Measurements from ENCODE around the gene PPP2R3C. TPM values are rescaled to one million over a fixed set of nuclear protein-coding genes. Genes with fewer than 3 reads are reported as not detected.

PPP2R3C gene
- total RNA-seq, 4 donors from 2014 or later = 10.0 to 14.2 (median 12.4) TPM

- WGBS = 91% methylated on average over 3 of the region's 3 CpGs
- no peaks in the 10 kb centered on the region for H3K27me3 ChIP-seq
- H3K36me3 ChIP-seq = no peaks in the 10 kb centered on the region
- no peak overlapping the region for H3K4me3 ChIP-seq
- DNase-seq (ENCODE audit: low spot score in 2 of 2) = no peak
- H3K9me3 ChIP-seq = no peaks in the 10 kb centered on the region
- H3K27ac ChIP-seq = no peak overlapping the region
- H3K4me1 ChIP-seq = no peaks in the 10 kb centered on the region
- TF ChIP-seq EP300 (IDR thresholded peaks at IDR 0.05) = no peak
- no peak for TF ChIP-seq CTCF (IDR thresholded peaks at IDR 0.05)
- TF ChIP-seq POLR2A (IDR thresholded peaks at IDR 0.05) = no peak
- no peak for TF ChIP-seq POLR2AphosphoS5 (IDR thresholded peaks at IDR 0.05)
These were observed 25.9 kb upstream of the PPP2R3C start for GRCh38 chr14:35147711-35148110.

DNA sequence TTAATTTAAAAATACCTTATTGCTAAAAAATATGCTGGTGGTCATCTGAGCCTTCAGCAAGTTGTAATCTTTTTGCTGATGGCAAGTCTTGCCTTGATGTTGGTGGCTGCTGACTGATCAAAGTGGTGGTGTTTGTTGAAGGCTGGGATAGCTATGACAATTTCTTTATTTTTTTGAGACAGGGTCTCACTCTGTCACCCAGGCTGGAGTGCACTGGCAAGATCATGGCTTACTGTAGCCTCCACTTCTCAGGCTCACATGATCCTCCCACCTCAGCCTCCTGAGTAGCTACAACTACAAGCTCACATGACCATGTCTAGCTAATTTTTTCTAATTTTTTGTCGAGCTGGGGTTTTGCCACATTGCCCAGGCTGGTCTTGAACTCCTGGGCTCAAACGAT is 25.4 kb upstream of the PPP2R3C start:
- no peaks in the 10 kb centered on the region for H3K9me3 ChIP-seq
- 93% methylated on average over 2 of the region's 2 CpGs for WGBS

GRCh38 chr14:35146711-35147149 is 24.9 kb upstream of the PPP2R3C start:
- WGBS = 90% methylated on average over 5 of the region's 5 CpGs
- no peaks in the 10 kb centered on the region for H3K27me3 ChIP-seq
- no peak for TF ChIP-seq CTCF (IDR thresholded peaks at IDR 0.05)

More for the DNA sequence above, 25.4 kb upstream of the PPP2R3C start:
- DNase-seq (ENCODE audit: low spot score in 2 of 2) = no peak
- Histone ChIP-seq H3K27me3 (no peaks in the 10 kb centered on the region), H3K36me3 (no peaks in the 10 kb centered on the region), H3K4me1 (no peaks in the 10 kb centered on the region), H3K4me3 (no peak overlapping the region), H3K27ac (no peak overlapping the region)
- no peak for TF ChIP-seq POLR2AphosphoS5 (IDR thresholded peaks at IDR 0.05)
- no peak for TF ChIP-seq CTCF (IDR thresholded peaks at IDR 0.05)
- no peak for TF ChIP-seq POLR2A (IDR thresholded peaks at IDR 0.05)
- no peak for TF ChIP-seq EP300 (IDR thresholded peaks at IDR 0.05)

DNA sequence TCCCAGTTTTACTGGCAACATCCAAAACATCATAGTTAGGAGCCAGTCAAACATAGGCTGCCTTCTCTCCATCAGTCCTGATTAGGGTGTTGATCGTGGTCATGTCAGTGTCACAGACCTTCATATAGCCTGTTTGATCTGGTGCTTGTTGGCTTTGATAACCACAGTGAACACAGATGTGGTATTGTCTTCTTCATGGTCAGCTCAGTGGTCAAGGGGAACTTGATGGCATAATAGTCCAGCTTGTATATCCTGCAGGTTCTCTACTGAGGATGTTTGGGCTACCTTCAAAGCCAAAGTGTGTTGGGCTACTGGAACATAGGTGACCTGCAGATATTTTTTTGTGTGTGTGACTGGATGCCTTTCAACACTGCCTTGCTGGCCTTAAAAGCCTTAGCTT is 22.2 kb upstream of the PPP2R3C start:
- Histone ChIP-seq H3K4me1 (no peaks in the 10 kb centered on the region), H3K27me3 (no peaks in the 10 kb centered on the region), H3K9me3 (no peaks in the 10 kb centered on the region), H3K27ac (no peak overlapping the region), H3K36me3 (peaks cover 4% of the 10 kb centered on the region), H3K4me3 (no peak overlapping the region)
- WGBS = no CpG with 5 or more reads among the region's 1 CpG
- no peak for TF ChIP-seq EP300 (IDR thresholded peaks at IDR 0.05)
- no peak for TF ChIP-seq POLR2AphosphoS5 (IDR thresholded peaks at IDR 0.05)
- TF ChIP-seq POLR2A (IDR thresholded peaks at IDR 0.05) = no peak
- no peak for TF ChIP-seq CTCF (IDR thresholded peaks at IDR 0.05)
- no peak for DNase-seq (ENCODE audit: low spot score in 2 of 2)

More at GRCh38 chr14:35146711-35147149, 24.9 kb upstream of the PPP2R3C start:
- H3K4me1 ChIP-seq = no peaks in the 10 kb centered on the region
- H3K27ac ChIP-seq = no peak overlapping the region
- peaks cover 4% of the 10 kb centered on the region for H3K36me3 ChIP-seq
- no peak for DNase-seq (ENCODE audit: low spot score in 2 of 2)
- H3K4me3 ChIP-seq = no peak overlapping the region
- no peaks in the 10 kb centered on the region for H3K9me3 ChIP-seq

GRCh38 chr14:35140718-35141581 is 19.2 kb upstream of the PPP2R3C start:
- Histone ChIP-seq H3K9me3 (no peaks in the 10 kb centered on the region), H3K4me1 (no peaks in the 10 kb centered on the region), H3K27me3 (no peaks in the 10 kb centered on the region), H3K36me3 (peaks cover 10% of the 10 kb centered on the region), H3K4me3 (no peak overlapping the region), H3K27ac (no peak overlapping the region)
- no CpG with 5 or more reads among the region's 2 CpGs for WGBS
- no peak for TF ChIP-seq POLR2AphosphoS5 (IDR thresholded peaks at IDR 0.05)
- TF ChIP-seq EP300 (IDR thresholded peaks at IDR 0.05) = no peak
- no peak for TF ChIP-seq POLR2A (IDR thresholded peaks at IDR 0.05)
- DNase-seq (ENCODE audit: low spot score in 2 of 2) = no peak
